Measurements from ENCODE around the gene KCNK2.

DNA sequence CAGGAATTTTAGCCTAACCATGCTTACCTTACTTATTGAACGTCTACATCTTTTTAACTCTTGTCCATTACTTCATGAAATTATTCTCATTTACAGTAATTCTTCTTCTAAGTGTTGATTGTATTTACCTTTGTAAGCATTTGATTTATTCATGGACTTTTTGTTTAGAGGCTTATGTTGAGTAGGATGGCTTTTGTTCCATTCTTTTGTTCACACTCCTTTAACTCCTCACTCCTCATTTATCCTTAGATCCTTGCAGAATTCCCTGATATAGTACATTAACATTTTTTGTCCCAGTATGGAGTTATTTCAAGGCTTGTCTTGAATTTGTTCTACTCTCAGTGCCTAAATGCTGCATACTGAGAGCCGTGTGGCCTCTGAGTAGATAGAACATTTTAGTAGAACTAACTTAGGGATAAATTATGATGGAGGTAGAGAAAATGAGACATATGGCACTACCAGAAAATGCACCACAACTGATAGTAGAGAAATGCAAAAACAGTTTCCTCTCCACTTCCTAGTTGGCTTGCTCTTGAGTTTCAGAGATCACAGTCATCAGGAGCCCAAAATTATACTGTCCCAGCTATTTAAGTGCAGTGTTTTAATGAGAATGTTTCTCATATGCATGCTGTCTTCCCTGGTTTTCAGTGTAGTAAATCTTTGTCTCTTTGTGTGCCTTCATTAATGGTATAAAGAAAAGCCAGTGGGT lies 69.5 kb downstream of the KCNK2 start:
- TF ChIP-seq, protein P1, sequence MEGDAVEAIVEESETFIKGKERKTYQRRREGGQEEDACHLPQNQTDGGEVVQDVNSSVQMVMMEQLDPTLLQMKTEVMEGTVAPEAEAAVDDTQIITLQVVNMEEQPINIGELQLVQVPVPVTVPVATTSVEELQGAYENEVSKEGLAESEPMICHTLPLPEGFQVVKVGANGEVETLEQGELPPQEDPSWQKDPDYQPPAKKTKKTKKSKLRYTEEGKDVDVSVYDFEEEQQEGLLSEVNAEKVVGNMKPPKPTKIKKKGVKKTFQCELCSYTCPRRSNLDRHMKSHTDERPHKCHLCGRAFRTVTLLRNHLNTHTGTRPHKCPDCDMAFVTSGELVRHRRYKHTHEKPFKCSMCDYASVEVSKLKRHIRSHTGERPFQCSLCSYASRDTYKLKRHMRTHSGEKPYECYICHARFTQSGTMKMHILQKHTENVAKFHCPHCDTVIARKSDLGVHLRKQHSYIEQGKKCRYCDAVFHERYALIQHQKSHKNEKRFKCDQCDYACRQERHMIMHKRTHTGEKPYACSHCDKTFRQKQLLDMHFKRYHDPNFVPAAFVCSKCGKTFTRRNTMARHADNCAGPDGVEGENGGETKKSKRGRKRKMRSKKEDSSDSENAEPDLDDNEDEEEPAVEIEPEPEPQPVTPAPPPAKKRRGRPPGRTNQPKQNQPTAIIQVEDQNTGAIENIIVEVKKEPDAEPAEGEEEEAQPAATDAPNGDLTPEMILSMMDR (IDR thresholded peaks at IDR 0.05; ENCODE audit: low read depth, low read length, poor library complexity, severe bottlenecking), result no peak
- no peak for TF ChIP-seq EZH2phosphoT487 (IDR thresholded peaks at IDR 0.05; ENCODE audit: borderline replicate concordance, low read length)
